HG03439 (cell line): ENCODE measurements around the gene PIP5K1B.

Experiments
- ATAC-seq: cut with Tn5 transposase; IDR thresholded peaks from one replicate; pipeline ENCODE4 v1.9.1; 2021; ENCODE audit warnings: mild to moderate bottlenecking, moderate library complexity; ENCODE audit not compliant: unreplicated experiment

The PIP5K1B gene

GRCh38 chr9:68769852-68770251 lies 64.8 kb downstream of the PIP5K1B start:
- ATAC-seq, result no peak

DNA sequence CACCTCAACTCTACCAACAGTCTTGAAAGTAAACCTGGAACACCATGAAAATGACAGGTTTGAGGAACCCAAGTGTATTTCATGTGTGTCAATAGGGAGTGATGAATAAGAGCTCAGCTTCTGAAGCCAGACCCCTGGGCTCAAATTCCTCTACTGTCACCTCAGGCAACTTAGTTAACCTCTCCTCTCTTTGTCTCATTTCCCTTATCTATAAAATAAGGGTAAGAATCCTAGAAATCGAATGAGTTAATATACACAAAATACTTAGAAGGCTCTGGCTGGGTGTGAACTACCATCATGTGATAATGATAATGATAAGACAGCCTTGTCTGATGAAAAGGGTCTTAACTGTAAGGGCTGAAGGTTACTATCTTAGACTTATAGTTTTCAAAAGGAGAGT lies 66.3 kb downstream of the PIP5K1B start:
- ATAC-seq, result no peak

DNA sequence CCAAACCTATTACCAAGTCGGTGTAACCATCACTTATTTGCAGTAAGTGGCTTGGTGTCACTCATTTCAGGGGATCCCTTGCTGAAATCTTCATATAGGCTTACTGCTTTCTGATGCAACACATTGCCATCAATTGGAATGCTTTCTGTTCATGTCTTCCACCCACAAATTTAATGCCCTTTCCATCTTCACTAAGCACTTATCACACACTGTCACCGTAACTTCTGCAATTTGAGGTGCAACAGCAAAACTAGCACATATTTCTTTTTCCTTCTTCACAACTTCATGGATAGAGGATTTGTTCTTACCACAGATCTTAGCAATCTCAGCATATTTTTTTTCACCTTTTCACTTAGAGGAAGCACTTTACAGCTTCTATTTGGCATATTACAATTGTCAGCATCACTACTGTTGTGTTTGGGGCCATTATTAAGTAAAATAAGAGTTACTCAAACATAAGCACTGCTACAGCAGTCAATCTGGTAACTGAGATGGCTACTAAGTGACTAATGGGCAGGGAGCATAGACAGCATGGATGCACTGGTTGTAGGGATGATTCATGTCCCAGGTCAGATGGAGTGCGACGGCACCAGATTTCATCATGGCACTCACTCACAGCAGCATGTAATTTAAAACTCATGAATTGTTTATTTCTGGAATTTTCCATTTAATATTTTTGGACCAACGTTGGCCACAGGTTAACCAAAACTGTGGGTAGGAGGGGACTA lies 70.1 kb downstream of the PIP5K1B start:
- no peak for ATAC-seq

DNA sequence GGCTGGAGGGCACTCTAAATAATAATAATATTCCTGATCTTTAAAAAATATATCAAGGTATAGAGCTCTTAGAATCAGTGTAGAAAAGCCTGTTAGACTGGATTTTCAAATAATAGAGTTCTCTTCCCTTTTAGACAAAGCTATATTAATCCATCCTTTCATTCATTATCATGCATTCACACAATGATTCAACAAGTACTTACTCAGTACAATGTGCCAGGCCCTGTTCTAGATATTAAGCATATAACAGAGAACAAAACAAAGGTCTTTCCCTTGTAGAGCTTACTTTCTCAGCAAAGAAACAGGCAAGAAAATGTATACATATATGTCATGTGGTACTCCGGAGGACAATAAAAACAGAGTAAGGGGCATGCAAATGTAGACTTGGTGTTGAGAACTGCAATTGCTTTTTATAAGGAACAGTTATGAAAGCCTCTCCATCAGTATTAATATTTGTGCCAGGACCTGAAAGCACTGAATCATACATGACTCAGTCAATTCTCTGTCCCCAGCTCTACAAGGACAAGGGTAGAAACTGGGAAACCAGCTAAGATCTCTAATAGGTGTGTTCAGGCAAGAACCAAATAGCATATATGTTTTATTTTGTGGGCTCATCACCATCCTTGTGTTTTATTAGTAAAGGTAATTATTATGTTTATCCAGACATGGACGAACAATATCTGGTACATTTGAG lies 72.2 kb downstream of the PIP5K1B start:
- no peak for ATAC-seq

GRCh38 chr9:68778635-68779034 lies 73.6 kb downstream of the PIP5K1B start:
- no peak for ATAC-seq

DNA sequence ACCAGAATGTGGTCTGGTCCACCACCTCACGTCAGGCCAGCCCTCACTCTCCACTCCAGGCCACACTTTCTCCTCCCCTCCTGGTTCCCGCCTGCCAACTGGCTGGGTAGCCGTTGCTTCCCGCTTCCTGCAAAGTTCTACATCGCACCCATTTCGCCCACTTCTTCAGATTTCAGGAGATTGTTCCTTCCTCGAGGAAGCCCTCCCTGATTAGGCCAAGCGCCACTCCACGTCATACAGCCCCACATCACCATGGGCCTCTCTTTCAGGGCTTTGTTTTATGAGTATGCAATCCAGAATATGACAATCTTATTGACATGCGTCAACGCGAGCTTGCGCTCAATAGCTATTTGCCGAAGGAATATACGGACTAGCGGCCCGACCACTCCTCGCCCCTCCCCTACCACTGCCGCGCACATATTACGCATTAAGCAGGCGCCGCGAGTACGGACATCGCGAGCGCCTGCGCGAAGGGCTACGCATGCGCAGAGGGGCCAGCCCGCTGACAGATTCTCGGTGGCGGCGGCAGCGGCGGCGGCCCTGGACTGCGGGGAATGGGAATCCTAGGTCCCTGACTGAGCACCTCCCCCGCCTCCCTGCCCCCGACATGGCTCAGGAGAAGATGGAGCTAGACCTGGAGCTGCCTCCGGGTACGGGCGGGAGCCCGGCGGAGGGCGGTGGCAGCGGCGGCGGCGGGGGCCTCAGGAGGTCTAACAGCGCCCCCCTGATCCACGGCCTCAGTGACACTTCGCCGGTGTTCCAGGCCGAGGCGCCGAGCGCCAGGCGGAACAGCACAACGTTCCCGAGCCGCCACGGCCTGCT lies 74.7 kb downstream of the PIP5K1B start:
- peak; percentile 88 for ATAC-seq

GRCh38 chr9:68780380-68780712 lies 75.3 kb downstream of the PIP5K1B start:
- ATAC-seq, result peak; percentile 2

DNA sequence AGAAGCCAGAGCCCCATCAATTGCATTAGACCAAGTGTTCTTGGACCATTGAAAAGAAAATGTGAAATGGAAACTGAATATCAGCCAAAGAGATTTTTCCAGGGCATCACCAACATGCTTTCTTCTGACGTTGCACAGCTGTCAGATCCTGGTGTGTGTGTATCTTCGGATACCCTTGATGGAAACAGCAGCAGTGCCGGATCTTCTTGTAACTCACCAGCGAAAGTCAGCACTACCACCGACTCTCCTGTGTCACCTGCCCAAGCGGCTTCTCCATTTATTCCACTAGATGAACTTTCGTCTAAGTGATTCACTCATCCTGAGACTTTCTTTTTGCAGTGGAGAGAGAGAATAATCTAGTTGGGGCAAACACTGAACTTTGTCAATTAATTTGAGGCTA lies 75.7 kb downstream of the PIP5K1B start:
- no peak for ATAC-seq

DNA sequence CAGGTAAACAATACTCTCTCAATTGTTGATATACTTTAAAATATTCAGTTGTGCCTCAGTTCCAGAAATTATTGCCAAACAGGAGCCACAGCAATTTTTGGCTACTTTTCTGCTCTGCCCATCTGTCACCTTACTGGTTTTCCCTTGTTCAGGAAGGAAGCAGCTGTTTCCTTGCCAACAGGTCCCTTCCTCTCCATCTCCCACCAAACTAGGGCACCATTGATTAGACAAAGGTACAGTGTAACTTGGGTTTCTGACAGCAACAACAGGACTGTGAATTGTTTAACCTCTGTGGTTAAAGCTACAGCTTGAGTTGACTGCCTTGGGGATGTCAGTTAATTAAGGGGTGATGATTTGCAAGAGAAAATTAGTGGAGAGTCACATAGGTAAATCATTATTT lies 76.9 kb downstream of the PIP5K1B start:
- ATAC-seq, result no peak

- no peak for ATAC-seq
These were observed 77.5 kb downstream of the PIP5K1B start for GRCh38 chr9:68782546-68782945.

- ATAC-seq, result no peak
These were observed 80.9 kb downstream of the PIP5K1B start for GRCh38 chr9:68785965-68786364.

- ATAC-seq, result no peak
These were observed 86.1 kb downstream of the PIP5K1B start for GRCh38 chr9:68791169-68791568.

DNA sequence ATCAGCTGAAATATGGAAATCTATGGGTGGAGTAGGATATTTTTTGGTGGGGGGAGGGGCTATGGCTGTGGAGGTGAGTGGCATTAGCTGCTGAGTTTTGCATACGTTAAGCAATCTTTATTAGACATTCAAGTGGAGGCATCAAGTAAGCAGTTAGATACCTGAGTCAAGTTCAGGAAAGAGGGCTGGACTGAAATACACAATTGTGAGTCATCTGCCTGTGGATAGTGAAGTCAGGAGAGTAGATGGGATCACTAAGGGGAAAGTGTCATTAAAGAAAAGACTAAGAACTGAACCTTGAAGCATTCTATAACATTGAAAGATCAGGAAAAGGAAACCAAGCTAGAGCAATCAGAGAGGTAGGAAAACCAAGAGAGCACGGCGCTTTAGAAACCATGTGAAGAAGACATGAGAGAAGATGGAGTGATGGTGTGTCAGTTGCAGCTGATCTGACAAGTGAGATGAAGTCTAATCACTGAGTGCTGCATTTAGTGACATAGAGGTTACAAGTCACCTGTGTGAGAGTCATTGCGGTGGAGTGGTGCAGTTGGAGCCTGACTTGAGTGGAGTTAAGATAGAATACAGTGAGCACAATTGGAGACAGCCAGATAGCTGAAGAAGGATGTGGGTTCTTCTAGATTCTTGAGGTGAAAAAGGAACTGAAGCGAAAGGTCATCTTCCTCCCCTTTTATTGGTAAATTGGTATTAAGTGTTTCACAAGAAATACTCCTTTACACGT lies 88.7 kb downstream of the PIP5K1B start:
- ATAC-seq, result no peak

GRCh38 chr9:68794898-68795297 lies 89.9 kb downstream of the PIP5K1B start:
- no peak for ATAC-seq

- ATAC-seq, result no peak
These were observed 90.4 kb downstream of the PIP5K1B start for GRCh38 chr9:68795411-68795810.

DNA sequence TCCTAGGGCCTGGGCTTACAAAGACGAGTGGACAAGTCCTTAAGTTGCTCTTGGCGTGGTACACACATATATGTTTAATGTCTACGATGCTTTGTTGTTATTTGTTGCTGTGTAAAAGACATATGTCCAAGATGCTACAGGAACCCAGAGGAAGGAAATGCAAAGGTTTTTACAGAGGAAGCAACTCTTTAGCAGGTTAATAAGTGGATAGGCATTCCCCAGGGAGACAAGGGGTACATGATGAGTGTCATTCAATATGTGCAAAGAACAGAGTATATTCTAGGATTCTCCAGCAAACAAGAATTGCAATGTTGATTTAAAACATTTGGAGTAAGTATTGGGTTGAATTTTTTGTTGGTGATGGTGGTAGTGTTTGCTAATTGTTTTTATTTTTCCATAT lies 92.1 kb downstream of the PIP5K1B start:
- ATAC-seq, result no peak

DNA sequence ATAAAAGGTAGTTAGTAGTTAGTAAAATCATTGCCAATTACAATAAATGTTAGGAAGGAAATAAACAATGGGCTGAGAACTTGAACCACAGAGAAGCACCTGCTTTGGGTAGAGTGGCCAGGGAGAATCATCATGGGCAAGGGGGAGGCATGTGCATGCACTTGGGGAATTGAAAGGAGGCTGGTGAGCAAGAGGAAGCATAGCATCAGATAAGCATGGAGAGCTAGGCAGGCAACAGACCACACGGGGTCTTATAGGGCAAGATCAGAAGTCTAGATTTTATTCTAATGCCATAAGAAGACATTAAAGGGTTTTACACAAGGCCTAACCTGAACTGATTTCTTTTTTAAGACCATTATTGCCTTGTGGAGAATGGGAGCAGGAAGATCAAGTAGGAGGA lies 93.4 kb downstream of the PIP5K1B start:
- no peak for ATAC-seq

DNA sequence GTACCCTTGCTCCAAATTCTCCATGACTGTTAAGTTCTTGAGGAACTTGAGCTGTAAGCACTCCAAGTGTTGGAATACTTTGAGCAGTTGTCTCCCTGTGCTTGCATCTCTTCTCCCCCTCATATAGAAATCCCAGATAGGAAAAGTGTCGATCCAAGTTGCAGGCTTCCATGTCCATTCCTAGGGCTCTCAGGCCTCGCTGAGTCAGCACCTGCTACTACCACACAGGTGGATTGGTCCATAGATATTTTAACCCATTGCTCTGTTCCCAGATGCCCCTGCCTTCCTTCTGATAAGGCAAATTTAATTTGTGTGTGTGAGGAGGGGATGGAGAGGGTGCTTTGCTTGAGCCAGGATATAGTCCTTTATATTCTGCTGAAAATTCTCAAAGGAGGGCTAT lies 95.8 kb downstream of the PIP5K1B start:
- no peak for ATAC-seq

- ATAC-seq, result peak; percentile 98
These were observed 97.5 kb downstream of the PIP5K1B start for GRCh38 chr9:68802525-68803015.

GRCh38 chr9:68804911-68805889 lies 100.2 kb downstream of the PIP5K1B start:
- ATAC-seq, result no peak
